HepG2 (cell line): ENCODE data around the gene RAD23A. TPM values are rescaled to one million over a fixed set of nuclear protein-coding genes. Genes with fewer than 3 reads are reported as not detected.

Experiments used
- CEBPB ChIP-seq: IDR thresholded peaks from 2 replicates; pipeline ENCODE4 v1.6.1; 2011; ENCODE audit warnings: low read depth, low read length, improper control_type of control experiment, borderline replicate concordance
- EED ChIP-seq: sonication (generic); formaldehyde crosslinking; IDR thresholded peaks from 2 replicates; pipeline ENCODE4 v1.5.0; 2020; ENCODE audit warnings: mild to moderate bottlenecking, missing genetic modification reagents
- ETS1 ChIP-seq: sonication (generic); formaldehyde crosslinking; IDR thresholded peaks from 2 replicates; pipeline ENCODE4 v1.4.0; 2020; ENCODE audit warnings: missing genetic modification reagents
- ISX ChIP-seq: sonication (generic); formaldehyde crosslinking; conservative IDR thresholded peaks from 2 replicates; pipeline ENCODE4 v1.5.0; 2020; ENCODE audit warnings: missing genetic modification reagents
- KMT2A ChIP-seq: sonication (generic); formaldehyde crosslinking; IDR thresholded peaks from 2 replicates; pipeline ENCODE4 v1.4.0; 2020; ENCODE audit warnings: missing genetic modification reagents
- MYPOP ChIP-seq: sonication (generic); formaldehyde crosslinking; IDR thresholded peaks from 2 replicates; pipeline ENCODE4 v1.8.1; 2023; ENCODE audit warnings: mild to moderate bottlenecking, moderate library complexity, missing genetic modification reagents
- NCOA2 ChIP-seq: sonication (generic); formaldehyde crosslinking; IDR thresholded peaks from 2 replicates; pipeline ENCODE4 v1.8.0; 2022; ENCODE audit warnings: inconsistent platforms
- TBL1XR1 ChIP-seq: fragments of 150-350 bp; IDR thresholded peaks from 2 replicates; pipeline ENCODE4 v1.6.1; 2014; ENCODE audit warnings: borderline replicate concordance, low read length; ENCODE audit not compliant: partially characterized antibody
- TRIM22 ChIP-seq: fragments of 450-650 bp; IDR thresholded peaks from 2 replicates; pipeline ENCODE4 v1.6.1; 2017
- ZBTB26 ChIP-seq: IDR thresholded peaks from 2 replicates; pipeline ENCODE4 v1.6.1; 2016; ENCODE audit warnings: missing compliant biosample characterization, missing genetic modification reagents, borderline replicate concordance
- ZBTB37 ChIP-seq: sonication (generic); formaldehyde crosslinking; IDR thresholded peaks from 2 replicates; pipeline ENCODE4 v1.4.0; 2020; ENCODE audit warnings: mild to moderate bottlenecking, missing genetic modification reagents
- ZBTB46 ChIP-seq: sonication (generic); formaldehyde crosslinking; IDR thresholded peaks from 2 replicates; pipeline ENCODE4 v1.4.0; 2020; ENCODE audit warnings: mild to moderate bottlenecking, missing genetic modification reagents, borderline replicate concordance
- ZNF234 ChIP-seq: sonication (generic); formaldehyde crosslinking; conservative IDR thresholded peaks from 2 replicates; pipeline ENCODE4 v1.5.1; 2020; ENCODE audit warnings: mild to moderate bottlenecking, missing genetic modification reagents
- ZNF33A ChIP-seq: sonication (generic); formaldehyde crosslinking; IDR thresholded peaks from 2 replicates; pipeline ENCODE4 v1.5.1; 2020; ENCODE audit warnings: missing genetic modification reagents, mild to moderate bottlenecking, moderate library complexity, borderline replicate concordance
- ZNF503 ChIP-seq: sonication (generic); formaldehyde crosslinking; IDR thresholded peaks from 2 replicates; pipeline ENCODE4 v1.4.0; 2020; ENCODE audit warnings: missing genetic modification reagents
- ZNF550 ChIP-seq: sonication (generic); formaldehyde crosslinking; IDR thresholded peaks from 2 replicates; pipeline ENCODE4 v1.4.0; 2020; ENCODE audit warnings: mild to moderate bottlenecking, missing genetic modification reagents, borderline replicate concordance
- ZNF749 ChIP-seq: sonication (generic); formaldehyde crosslinking; IDR thresholded peaks from 2 replicates; pipeline ENCODE4 v1.8.0; 2022; ENCODE audit warnings: mild to moderate bottlenecking, missing genetic modification reagents, moderate library complexity, borderline replicate concordance
- ZNF891 ChIP-seq: sonication (generic); formaldehyde crosslinking; IDR thresholded peaks from 2 replicates; pipeline ENCODE4 v1.5.0; 2020; ENCODE audit warnings: mild to moderate bottlenecking, missing genetic modification reagents
- polyA plus RNA-seq, 8 experiments: library from polyadenylated mRNA; depleted of rRNA in 3 of 8; stranded (reverse) in 7 of 8; unstranded in 1 of 8; fragments of >200 nt; fragmentation: Illumina TruSeq in 4 of 8; extraction: Trizol in 4 of 8; gene quantifications; 2 replicates each; pipeline versions ENCODE4 v1.2.1 to v1.2.3, GENCODE V29; 2011 to 2016; ENCODE audit warnings: low read depth in 4 of 8, missing spikeins in 1 of 8, mixed read lengths in 1 of 8; ENCODE audit not compliant: insufficient read depth in 1 of 8
- total RNA-seq, 5 experiments: library from RNA; depleted of rRNA; stranded (reverse); fragments of >200 nt; fragmentation: Illumina TruSeq; extraction: Trizol; gene quantifications; 2 replicates each; pipeline ENCODE4 v1.2.3, GENCODE V29; 2016; ENCODE audit warnings: low read depth in 1 of 5

RAD23A gene
- total and polyA plus RNA-seq, 2 of the 13 experiments (the other 11 are each of a cell fraction or from before 2014, with no cell fraction given), result 42.5 to 54.2 TPM

GRCh38 chr19:12937927-12938778, 7.5 kb upstream of the RAD23A start, which contains the start of gene CALR (continued):
- TF ChIP-seq ZNF749 (CRISPR knock-in tag), result no peak
- TF ChIP-seq KMT2A (CRISPR knock-in tag), result peak; percentile 86
- TF ChIP-seq ZNF891 (CRISPR knock-in tag), result no peak
- no peak for TF ChIP-seq ZBTB37 (CRISPR knock-in tag)
- no peak for TF ChIP-seq CEBPB
- no peak; the same call in none of the 2 replicates for TF ChIP-seq MYPOP
- TF ChIP-seq ZNF234 (CRISPR knock-in tag), result no peak
- TF ChIP-seq ZNF550 (CRISPR knock-in tag), result no peak
- peak; percentile 11; the same call in 1 of the 2 replicates for TF ChIP-seq NCOA2
- TF ChIP-seq ZNF503, result no peak; the same call in 1 of the 2 replicates
- no peak for TF ChIP-seq EED
- TF ChIP-seq TBL1XR1, result no peak
- TF ChIP-seq ZBTB26 (CRISPR knock-in tag), result peak; percentile 43; the same call in 1 of the 2 replicates
- TF ChIP-seq ETS1, result no peak
- TF ChIP-seq ZBTB46 (CRISPR knock-in tag), result peak; percentile 1; the same call in 1 of the 2 replicates
- TF ChIP-seq ZNF33A, result no peak
- TF ChIP-seq ISX (CRISPR knock-in tag), result peak; percentile 46; the same call in 1 of the 2 replicates
- TF ChIP-seq TRIM22, result no peak
